Measurements from ENCODE around the gene DBH.

DBH gene

GRCh38 chr9:133609311-133610098 is 26.7 kb upstream of the DBH start, which contains the start of gene FAM163B:
Gene FAM163B (minus strand): TSS chr9:133609389. CDS start chr9:133580223, 29,166 bp downstream.
- TF ChIP-seq CTCF (IDR thresholded peaks at IDR 0.05; ENCODE audit: low read depth, low read length) = no peak
- H3K4me3 ChIP-seq (ENCODE audit: low read depth, low read length) = no peak within 1 kb of the TSS

- no peak for TF ChIP-seq CTCF (IDR thresholded peaks at IDR 0.05; ENCODE audit: low read depth, low read length)
- no peak overlapping the region for H3K4me3 ChIP-seq (ENCODE audit: low read depth, low read length)
Observed at GRCh38 chr9:133610845-133611244, 25.3 kb upstream of the DBH start.

- H3K4me3 ChIP-seq (ENCODE audit: low read depth, low read length) = no peak overlapping the region
- no peak for TF ChIP-seq CTCF (IDR thresholded peaks at IDR 0.05; ENCODE audit: low read depth, low read length)
Observed at GRCh38 chr9:133612051-133612450, 24.1 kb upstream of the DBH start.

GRCh38 chr9:133612816-133613215 is 23.3 kb upstream of the DBH start:
- TF ChIP-seq CTCF (IDR thresholded peaks at IDR 0.05; ENCODE audit: low read depth, low read length) = no peak
- H3K4me3 ChIP-seq (ENCODE audit: low read depth, low read length) = no peak overlapping the region

GRCh38 chr9:133613432-133613831 is 22.7 kb upstream of the DBH start:
- no peak overlapping the region for H3K4me3 ChIP-seq (ENCODE audit: low read depth, low read length)
- TF ChIP-seq CTCF (IDR thresholded peaks at IDR 0.05; ENCODE audit: low read depth, low read length) = no peak

- H3K4me3 ChIP-seq (ENCODE audit: low read depth, low read length) = no peak overlapping the region
- no peak for TF ChIP-seq CTCF (IDR thresholded peaks at IDR 0.05; ENCODE audit: low read depth, low read length)
Observed at GRCh38 chr9:133614056-133614455, 22.1 kb upstream of the DBH start.

GRCh38 chr9:133614678-133615077 is 21.5 kb upstream of the DBH start:
- no peak overlapping the region for H3K4me3 ChIP-seq (ENCODE audit: low read depth, low read length)
- TF ChIP-seq CTCF (IDR thresholded peaks at IDR 0.05; ENCODE audit: low read depth, low read length) = no peak

Data from WI38 (cell line).